Common myeloid progenitor, CD34-positive (primary cell): ENCODE measurements around the gene TFEB.

Experiments used
- CTCF ChIA-PET: fragments of 350-600 bp; sonication (Branson Sonifier 250); formaldehyde crosslinking; loops from one replicate; lab custom pipeline; 2021; ENCODE audit warnings: antibody characterized with exemption; lab: Charles Lee
- POLR2A ChIA-PET: fragments of 350-600 bp; sonication (Branson Sonifier 250); formaldehyde crosslinking; loops from one replicate; lab custom pipeline; 2021; ENCODE audit warnings: antibody characterized with exemption; lab: Charles Lee
- DNase-seq, 3 donors: peaks; one replicate each; pipeline versions ENCODE4 v3.0.0 to v3.0.0-alpha.2; 2013
- H3K27ac ChIP-seq, 2 experiments: 1 replicate in 1 of 2; 2 replicates in 1 of 2; pipeline ENCODE4 v1.7.0; 2013; ENCODE audit warnings: inconsistent platforms in 2 of 2, low read length in 2 of 2, mild to moderate bottlenecking in 2 of 2, low read depth in 1 of 2, moderate library complexity in 1 of 2; ENCODE audit not compliant: severe bottlenecking in 2 of 2, insufficient read depth in 1 of 2, poor library complexity in 1 of 2
- H3K27me3 ChIP-seq, 5 experiments: replicated peaks in 2 of 5; 1 replicate in 3 of 5; 2 replicates in 2 of 5; pipeline versions ENCODE4 v1.6.1 to v1.7.0; 2013; ENCODE audit warnings: low read length in 4 of 5, mild to moderate bottlenecking in 2 of 5, moderate library complexity in 2 of 5, inconsistent platforms in 1 of 5; ENCODE audit not compliant: insufficient read depth in 5 of 5, control insufficient read depth in 4 of 5
- H3K36me3 ChIP-seq, 4 experiments: 1 replicate in 2 of 4; 2 replicates in 2 of 4; pipeline versions ENCODE4 v1.6.1 to v1.7.0; 2013; ENCODE audit warnings: low read length in 3 of 4, control low read depth in 1 of 4, mild to moderate bottlenecking in 1 of 4; ENCODE audit not compliant: control insufficient read depth in 4 of 4, insufficient read depth in 4 of 4
- H3K4me1 ChIP-seq, 4 experiments: 1 replicate in 3 of 4; 2 replicates in 1 of 4; pipeline versions ENCODE4 v1.6.1 to v1.7.1; 2013; ENCODE audit warnings: low read length in 3 of 4, mild to moderate bottlenecking in 3 of 4, control low read depth in 1 of 4, inconsistent platforms in 1 of 4, moderate library complexity in 1 of 4; ENCODE audit not compliant: control insufficient read depth in 4 of 4, insufficient read depth in 4 of 4; ENCODE audit errors: control extremely low read depth in 1 of 4
- H3K4me3 ChIP-seq, 7 experiments: 1 replicate in 4 of 7; 2 replicates in 3 of 7; pipeline versions ENCODE4 v1.5.1 to v1.7.0; 2013; ENCODE audit warnings: mild to moderate bottlenecking in 7 of 7, low read length in 6 of 7, moderate library complexity in 6 of 7, inconsistent platforms in 2 of 7, low read depth in 2 of 7, control low read depth in 1 of 7; ENCODE audit not compliant: insufficient read depth in 4 of 7, control insufficient read depth in 1 of 7; ENCODE audit errors: extremely low read depth in 1 of 7
- H3K9me3 ChIP-seq, 5 experiments: 1 replicate in 4 of 5; 2 replicates in 1 of 5; pipeline versions ENCODE4 v1.6.1 to v1.7.1; 2013; ENCODE audit warnings: low read length in 4 of 5, mild to moderate bottlenecking in 2 of 5, inconsistent platforms in 1 of 5, low read depth in 1 of 5, moderate library complexity in 1 of 5; ENCODE audit not compliant: control insufficient read depth in 4 of 5, insufficient read depth in 2 of 5; ENCODE audit errors: control extremely low read depth in 1 of 5
- WGBS: methylation state at CpG from one replicate; pipeline ENCODE4 v1.1.5; 2013; ENCODE audit not compliant: insufficient coverage; 5-methylcytosine and 5-hydroxymethylcytosine counted together

Gene TFEB

DNA sequence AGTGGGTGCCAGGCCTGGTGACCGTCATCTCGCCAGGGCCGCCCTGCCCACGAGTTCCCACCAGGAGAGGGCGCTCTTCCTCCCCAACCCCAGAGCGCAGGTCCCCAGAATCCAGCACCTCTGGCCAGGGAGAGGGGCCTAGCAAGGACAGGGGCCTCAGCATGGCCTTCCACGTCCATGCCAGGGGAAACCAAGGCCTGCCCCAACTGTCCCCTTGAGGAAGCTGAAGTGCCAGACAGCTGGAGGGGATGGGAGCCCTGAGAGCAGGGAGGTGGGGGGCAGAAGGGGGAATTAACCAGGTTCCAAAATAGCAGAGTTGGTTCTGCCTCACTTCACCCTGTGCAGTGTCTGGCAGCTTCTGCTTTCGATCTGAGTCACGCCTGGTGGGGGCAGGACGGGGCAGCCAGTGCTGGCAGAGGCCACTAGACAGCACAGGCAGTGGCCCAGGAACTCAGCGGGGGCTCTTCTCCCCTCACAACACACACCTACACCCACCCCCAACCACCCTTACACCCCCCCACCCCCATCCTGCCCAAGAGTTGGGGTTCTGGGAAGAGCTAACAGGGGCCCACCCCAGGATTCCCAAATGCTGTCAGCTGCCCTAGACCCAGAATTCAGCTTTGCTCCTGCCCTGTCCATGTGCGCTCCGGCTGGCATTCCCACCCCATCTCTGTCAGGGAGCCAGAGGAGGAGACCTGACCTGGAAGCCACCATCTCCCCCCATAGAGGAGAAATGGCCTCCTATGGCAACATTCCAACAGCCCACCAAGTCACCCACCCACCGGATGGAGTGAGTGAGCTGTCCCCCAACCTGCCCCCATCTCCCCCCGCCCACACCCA, 29.2 kb downstream of the TFEB start:
- no peak overlapping the region for H3K27ac ChIP-seq
- WGBS, result 34% methylated on average over 10 of the region's 15 CpGs
- H3K27me3 ChIP-seq, result no peaks in the 10 kb centered on the region
- no peaks in the 10 kb centered on the region for H3K9me3 ChIP-seq
- H3K4me1 ChIP-seq, result peaks cover 2 to 36% (median 27%) of the 10 kb centered on the region in 4 experiments
- CTCF ChIA-PET, result interaction anchor here (0.7 to 7.3 kb wide), 16 partner anchors 9 to 110 kb away, joined by 3 to 98 read pairs (median 7); partner anchors contain the start of genes TFEB and TOMM6
- H3K36me3 ChIP-seq, result no peaks in the 10 kb centered on the region
- no peak overlapping the region for H3K4me3 ChIP-seq
- POLR2A ChIA-PET, result no interaction called here
- DNase-seq, result peak; percentile 63 to 88 (median 86)

GRCh38 chr6:41705311-41705995, 30.0 kb downstream of the TFEB start:
- POLR2A ChIA-PET, result no interaction called here

GRCh38 chr6:41704656-41705310, 30.6 kb downstream of the TFEB start:
- Histone ChIP-seq H3K27ac (no peak overlapping the region), H3K4me3 (no peak overlapping the region), H3K4me1 (peaks cover 2 to 36% (median 27%) of the 10 kb centered on the region in 4 experiments), H3K36me3 (no peaks in the 10 kb centered on the region), H3K27me3 (no peaks in the 10 kb centered on the region), H3K9me3 (no peaks in the 10 kb centered on the region)
- ChIA-PET POLR2A (no interaction called here), CTCF (interaction anchor here (0.9 to 7.3 kb wide), 14 partner anchors 10 to 102 kb away, joined by 3 to 98 read pairs (median 10); partner anchors contain the start of genes TFEB and TOMM6)
- WGBS, result 100% methylated on average over 3 of the region's 5 CpGs
- DNase-seq, result no peak

More at GRCh38 chr6:41705311-41705995, 30.0 kb downstream of the TFEB start:
- H3K27me3 ChIP-seq, result no peaks in the 10 kb centered on the region
- H3K27ac ChIP-seq, result no peak overlapping the region
- CTCF ChIA-PET, result interaction anchor here (0.7 to 7.3 kb wide), 16 partner anchors 10 to 103 kb away, joined by 3 to 98 read pairs (median 7); partner anchors contain the start of genes TFEB and TOMM6
- H3K4me3 ChIP-seq, result no peak overlapping the region
- no peak for DNase-seq
- no peaks in the 10 kb centered on the region for H3K36me3 ChIP-seq
- peaks cover 2 to 36% (median 27%) of the 10 kb centered on the region in 4 experiments for H3K4me1 ChIP-seq
- no peaks in the 10 kb centered on the region for H3K9me3 ChIP-seq
- 88% methylated on average over 9 of the region's 12 CpGs for WGBS

GRCh38 chr6:41704028-41704427, 31.4 kb downstream of the TFEB start:
- CTCF ChIA-PET, result interaction anchor here (1.2 to 7.3 kb wide), 9 partner anchors 10 to 101 kb away, joined by 3 to 98 read pairs (median 57); partner anchors contain the start of genes TFEB and TOMM6
- WGBS, result 80% methylated on average over 6 of the region's 7 CpGs
- H3K4me3 ChIP-seq, result no peak overlapping the region

GRCh38 chr6:41702771-41703494, 32.5 kb downstream of the TFEB start:
- DNase-seq, result no peak
- ChIA-PET POLR2A (no interaction called here), CTCF (interaction anchor here (1.1 to 7.3 kb wide), 6 partner anchors 17 to 83 kb away, joined by 3 to 98 read pairs (median 66); partner anchors contain the start of gene TFEB)
- Histone ChIP-seq H3K4me3 (no peak overlapping the region), H3K4me1 (peaks cover 2 to 32% (median 23%) of the 10 kb centered on the region in 4 experiments), H3K27me3 (no peaks in the 10 kb centered on the region), H3K27ac (no peak overlapping the region), H3K36me3 (peaks cover 0 to 2% (median 0%) of the 10 kb centered on the region in 4 experiments), H3K9me3 (no peaks in the 10 kb centered on the region)
- 93% methylated on average over 10 of the region's 14 CpGs for WGBS

More at GRCh38 chr6:41704028-41704427, 31.4 kb downstream of the TFEB start:
- Histone ChIP-seq H3K9me3 (no peaks in the 10 kb centered on the region), H3K27ac (no peak overlapping the region), H3K36me3 (peaks cover 0 to under 1% (median 0%) of the 10 kb centered on the region in 4 experiments), H3K27me3 (no peaks in the 10 kb centered on the region), H3K4me1 (peaks cover 2 to 36% (median 27%) of the 10 kb centered on the region in 4 experiments)
- POLR2A ChIA-PET, result no interaction called here
- no peak for DNase-seq

GRCh38 chr6:41702089-41702745, 33.2 kb downstream of the TFEB start:
- 99% methylated on average over 8 of the region's 10 CpGs for WGBS

More at GRCh38 chr6:41702089-41702745, 33.2 kb downstream of the TFEB start:
- Histone ChIP-seq H3K9me3 (no peaks in the 10 kb centered on the region), H3K27ac (no peak overlapping the region), H3K27me3 (no peaks in the 10 kb centered on the region), H3K4me3 (no peak overlapping the region), H3K36me3 (peaks cover 0 to 2% (median 0%) of the 10 kb centered on the region in 4 experiments), H3K4me1 (peaks cover 0 to 25% (median 16%) of the 10 kb centered on the region in 4 experiments)
- ChIA-PET POLR2A (no interaction called here), CTCF (interaction anchor here (1.1 to 7.3 kb wide), 5 partner anchors 16 to 84 kb away, joined by 3 to 98 read pairs (median 57); no protein-coding TSS in a partner anchor)
- DNase-seq, result no peak
